Stimulated activated CD8-positive, alpha-beta memory T cell treated with anti-CD3 and anti-CD28 coated beads, Interleukin-15, amount 100 ng/mL, for 48 hours (primary cell): ENCODE measurements around the gene BMP7.
"Not testable (repeated sequence)": the region's sequence is repeated elsewhere in the genome, so short reads cannot be mapped to it uniquely, and the experiment has no call there.

Experiments used
- DNase-seq, 2 donors: peaks; one replicate each; pipeline ENCODE4 v3.0.0-alpha.2; 2020; ENCODE audit warnings: low read depth in 2 of 2

Gene BMP7

DNA sequence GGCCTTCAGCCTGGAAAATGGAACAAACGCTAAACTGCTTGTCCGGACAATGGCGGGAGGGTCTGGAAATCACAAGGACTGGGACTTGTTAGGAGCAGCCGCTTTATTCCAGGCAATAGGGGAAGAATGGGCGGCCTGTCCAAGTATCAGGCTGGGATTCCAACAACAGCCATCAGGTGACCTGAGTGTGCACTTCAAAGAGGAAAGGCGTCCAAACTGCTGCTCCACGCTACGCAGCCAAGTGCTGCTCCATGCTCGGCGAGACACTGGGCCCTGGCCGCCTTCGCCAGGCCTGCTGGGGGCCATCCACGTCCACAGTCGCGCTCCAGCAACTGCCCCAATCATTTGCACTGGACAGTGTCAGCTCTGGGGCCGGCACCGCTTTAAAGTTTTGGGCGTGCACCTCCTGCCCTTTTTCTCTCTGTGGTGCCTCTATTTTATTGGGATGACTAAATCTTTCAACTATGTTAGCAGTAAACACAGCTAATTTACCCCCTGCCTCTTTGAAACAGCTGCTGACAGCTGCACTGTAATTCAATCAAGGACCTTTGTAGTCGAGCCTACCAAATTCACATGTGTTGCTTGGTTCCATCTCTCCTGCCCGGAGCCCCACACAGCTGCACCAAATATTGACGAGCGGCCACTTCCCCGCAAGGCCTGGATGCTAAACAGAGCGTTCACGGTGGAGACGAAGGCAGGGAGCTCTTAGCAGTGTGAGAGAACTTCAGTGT lies 98.3 kb downstream of the BMP7 start:
- DNase-seq, result no peak

GRCh38 chr20:57167292-57167655 lies 99.2 kb downstream of the BMP7 start:
- DNase-seq, result no peak

DNA sequence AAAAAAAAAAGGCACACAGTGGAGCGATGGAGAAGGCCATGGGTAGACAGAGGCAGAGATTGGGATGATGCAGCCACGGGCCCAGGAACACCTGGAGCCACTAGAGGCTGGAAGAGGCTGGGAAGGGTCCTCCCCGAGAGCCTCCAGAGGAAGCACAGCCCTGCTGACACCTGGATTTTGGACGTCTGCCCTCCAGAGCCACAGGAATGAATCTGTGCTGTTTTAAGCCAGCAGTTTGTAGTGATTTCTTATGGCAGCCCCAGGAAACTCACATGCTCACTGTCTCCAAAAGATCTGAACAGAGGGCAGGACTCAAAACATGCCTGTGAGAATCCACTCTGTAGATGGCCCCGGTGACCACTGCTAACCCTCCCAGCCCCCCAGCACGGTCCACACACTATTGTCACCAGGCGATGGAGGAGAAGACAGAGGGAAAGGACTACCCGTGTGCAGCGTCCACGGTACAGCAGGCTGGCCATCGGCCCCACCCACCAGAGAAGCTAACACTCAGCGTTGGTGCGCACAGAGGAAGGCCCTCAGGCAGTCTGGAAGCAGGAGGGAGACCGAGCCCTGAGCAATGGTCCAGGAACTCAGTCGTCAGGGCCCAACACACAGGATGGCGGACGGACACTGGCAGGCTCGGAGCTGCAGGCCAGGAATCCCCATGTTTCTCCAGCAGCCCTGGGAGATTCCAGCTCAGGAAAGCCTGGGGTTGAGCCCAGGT lies 99.7 kb downstream of the BMP7 start:
- no peak for DNase-seq

GRCh38 chr20:57165427-57166004 lies 100.9 kb downstream of the BMP7 start:
- no peak for DNase-seq

- no peak for DNase-seq
Observed at GRCh38 chr20:57164872-57165271, 101.6 kb downstream of the BMP7 start.

GRCh38 chr20:57163041-57163440 lies 103.4 kb downstream of the BMP7 start:
- no peak for DNase-seq

DNA sequence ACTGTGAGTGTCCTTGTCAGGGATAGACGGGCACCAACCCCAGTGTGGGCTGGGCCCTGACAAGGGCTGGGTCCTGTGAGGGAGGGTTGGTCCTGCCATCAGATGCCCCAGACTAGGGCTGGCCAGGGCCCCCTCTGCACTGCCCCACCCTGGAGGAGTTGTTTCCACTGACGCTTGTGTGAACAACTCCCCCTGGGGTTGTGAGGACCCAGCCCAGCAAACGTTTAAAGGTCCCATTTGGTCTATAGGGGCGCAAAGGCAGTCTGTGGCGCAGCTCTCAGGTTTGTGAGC lies 104.1 kb downstream of the BMP7 start:
- no peak for DNase-seq

GRCh38 chr20:57161478-57162361 lies 104.7 kb downstream of the BMP7 start:
- no peak for DNase-seq

DNA sequence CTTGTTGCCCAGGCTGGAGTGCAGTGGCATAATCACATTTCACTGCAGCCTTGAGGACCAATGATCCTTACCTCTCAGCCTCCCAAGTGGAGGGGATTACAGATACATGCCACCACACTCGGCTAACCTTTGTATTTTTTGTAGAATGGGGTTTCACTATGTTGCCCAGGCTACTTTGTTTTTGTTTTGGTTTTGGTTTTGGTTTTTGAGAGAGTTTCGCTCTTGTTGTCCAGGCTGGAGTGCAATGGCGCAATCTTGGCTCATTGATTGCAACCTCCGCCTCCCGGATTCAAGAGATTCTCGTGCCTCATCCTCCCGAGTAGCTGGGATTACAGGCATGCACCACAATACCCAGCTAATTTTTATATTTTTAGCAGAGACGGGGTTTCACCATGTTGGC lies 105.5 kb downstream of the BMP7 start:
- no peak for DNase-seq

DNA sequence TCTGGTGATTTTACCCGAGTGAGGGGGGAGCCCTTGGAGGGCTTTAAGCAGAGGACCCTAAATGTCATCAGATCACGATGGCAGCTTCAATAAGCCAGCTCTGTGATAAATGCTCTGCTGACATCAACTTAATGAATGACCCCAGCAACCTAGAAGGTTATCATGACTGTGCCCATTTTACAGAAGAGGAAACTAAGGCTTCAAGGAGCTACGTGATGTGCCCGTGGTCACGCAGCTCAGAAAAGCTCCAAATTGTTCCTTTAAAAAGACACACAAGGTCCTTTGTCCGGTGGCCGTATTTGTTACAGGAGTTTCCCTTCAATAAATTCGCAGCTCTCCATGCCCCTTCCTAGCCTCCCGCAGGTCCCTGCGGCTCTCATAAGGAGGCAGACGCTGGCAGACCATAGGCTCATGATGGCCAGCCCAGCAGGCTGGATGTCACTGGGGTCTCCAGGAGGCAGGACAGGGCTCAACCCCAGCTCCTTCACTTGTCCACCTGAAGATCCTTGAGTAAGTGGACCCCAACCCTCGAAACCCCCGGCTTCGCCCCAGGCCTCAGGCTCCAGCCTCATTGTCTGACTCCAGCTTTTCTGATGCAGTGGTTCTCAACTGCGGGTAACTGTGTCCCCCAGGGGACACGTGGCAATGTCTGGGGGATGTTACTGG lies 106.4 kb downstream of the BMP7 start:
- no peak for DNase-seq

DNA sequence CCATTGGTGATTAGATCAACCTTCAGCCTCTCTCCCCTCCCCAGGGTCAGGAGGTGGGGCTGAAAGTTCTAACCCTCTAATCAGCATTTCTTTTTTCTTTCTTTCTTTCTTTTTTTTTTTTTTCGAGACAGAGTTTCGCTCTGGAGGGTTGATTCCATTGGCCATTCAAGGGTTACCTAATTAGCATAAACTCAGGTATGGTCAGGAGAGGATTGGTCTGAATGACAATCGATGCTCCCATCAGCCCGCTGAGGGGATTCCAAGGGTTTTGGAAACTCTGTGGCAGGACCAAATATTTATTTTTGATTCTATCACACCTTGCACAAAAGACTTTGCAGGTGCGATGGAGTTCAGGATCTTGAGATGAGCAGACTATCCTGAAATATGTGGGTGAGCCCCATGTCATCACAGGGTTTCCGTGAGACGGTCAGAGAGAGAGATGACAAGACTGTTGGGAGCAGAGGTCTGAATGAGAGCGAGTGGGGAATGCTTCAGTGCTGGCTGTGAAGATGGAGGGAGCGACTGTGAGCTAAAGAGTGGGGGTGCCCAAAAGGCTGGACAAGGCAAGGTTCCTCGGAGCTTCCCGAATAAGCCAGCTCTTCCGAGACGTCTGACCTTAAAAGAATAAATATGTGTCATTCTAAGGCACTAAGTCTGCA lies 107.1 kb downstream of the BMP7 start:
- no peak for DNase-seq

DNA sequence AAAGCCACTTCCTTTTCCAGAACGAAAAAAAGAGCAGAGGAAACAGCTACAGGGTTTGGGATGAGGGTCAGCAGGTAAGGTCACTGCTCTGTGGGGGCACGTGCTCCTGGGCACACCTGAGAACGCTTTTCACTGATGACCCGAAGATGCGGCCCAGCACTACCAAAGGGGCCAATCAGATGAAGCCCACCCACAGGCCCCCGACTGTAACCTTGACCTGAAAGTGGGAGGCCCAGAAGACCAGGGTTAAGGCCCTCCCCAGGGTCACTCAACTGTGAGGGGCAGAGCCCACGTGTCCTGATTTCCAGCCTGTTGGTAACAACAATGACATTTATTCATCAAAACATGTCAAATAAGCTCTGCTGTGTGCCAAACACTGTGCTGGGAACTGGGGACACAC lies 108.0 kb downstream of the BMP7 start:
- DNase-seq, result no peak

DNA sequence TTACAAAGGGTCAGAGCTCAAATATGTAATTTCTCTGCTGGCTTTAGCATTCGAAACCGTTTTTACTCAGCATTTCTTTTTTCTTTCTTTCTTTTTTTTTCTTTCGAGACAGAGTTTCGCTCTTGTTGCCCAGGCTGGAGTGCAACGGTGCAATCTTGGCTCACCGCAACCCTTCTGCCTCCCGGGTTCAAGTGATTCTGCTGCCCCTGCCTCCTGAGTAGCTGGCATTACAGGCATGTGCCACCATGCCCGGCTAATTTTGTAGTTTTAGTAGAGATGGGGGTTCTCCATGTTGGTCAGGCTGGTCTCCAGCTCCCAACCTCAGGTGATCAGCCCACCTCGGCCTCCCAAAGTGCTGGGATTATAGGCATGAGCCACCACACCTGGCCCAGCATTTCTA lies 108.7 kb downstream of the BMP7 start:
- not testable (repeated sequence) for DNase-seq

GRCh38 chr20:57157106-57157691 lies 109.2 kb downstream of the BMP7 start:
- no peak for DNase-seq

DNA sequence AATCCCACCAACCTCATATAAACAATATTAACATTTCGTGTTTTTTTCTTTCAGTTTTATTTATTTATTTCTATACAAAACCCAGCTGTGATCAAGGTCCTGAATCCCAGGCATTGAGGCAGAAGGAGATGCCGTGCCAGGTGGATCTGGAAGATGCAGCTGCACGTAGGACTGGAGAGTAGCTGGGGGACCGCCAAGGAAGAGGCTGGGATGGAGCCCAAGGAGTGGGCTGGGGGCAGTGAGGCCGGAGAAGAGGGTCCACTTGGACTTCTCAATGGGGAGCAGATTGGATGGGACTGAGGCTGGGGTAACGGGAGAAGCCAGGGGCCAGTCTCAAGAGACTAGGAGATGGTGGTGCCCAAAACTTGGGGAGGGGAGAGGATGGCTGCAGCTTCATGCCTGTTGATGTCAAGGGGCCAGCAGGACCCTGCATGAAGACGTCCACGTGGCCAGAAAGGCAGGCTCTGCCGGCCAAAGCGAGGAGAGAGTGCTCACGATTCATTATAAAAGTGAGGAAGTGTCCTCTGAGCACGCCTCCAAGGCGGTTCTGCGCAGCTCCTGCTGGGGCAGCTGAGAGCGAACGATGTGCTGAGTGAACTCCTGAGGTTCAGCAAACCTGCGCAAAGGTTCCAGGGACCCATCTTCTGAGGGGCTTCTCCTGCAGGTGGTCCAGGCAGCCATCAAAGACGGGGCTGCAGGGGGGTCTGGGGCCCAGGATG lies 110.3 kb downstream of the BMP7 start:
- no peak for DNase-seq

DNA sequence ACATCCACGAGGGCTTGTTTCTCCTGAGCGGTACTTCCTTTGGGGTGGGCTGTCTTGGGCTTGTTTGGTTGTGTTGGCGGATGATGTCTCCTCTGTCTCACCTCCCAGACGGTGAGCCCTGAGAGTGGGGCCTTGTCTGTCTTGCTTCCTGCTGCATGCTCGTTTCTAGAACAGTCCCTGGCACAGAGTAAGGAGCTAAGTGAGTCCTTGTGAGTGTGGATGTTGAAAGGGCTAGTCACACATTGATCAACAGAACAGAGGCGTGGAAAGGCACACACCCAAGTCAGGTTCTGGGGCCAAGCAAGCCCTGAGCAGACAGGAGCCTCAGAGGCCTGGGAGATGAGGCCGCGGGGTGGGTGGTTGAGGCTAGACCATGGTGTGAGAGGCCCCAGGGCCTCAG lies 111.0 kb downstream of the BMP7 start:
- DNase-seq, result no peak

DNA sequence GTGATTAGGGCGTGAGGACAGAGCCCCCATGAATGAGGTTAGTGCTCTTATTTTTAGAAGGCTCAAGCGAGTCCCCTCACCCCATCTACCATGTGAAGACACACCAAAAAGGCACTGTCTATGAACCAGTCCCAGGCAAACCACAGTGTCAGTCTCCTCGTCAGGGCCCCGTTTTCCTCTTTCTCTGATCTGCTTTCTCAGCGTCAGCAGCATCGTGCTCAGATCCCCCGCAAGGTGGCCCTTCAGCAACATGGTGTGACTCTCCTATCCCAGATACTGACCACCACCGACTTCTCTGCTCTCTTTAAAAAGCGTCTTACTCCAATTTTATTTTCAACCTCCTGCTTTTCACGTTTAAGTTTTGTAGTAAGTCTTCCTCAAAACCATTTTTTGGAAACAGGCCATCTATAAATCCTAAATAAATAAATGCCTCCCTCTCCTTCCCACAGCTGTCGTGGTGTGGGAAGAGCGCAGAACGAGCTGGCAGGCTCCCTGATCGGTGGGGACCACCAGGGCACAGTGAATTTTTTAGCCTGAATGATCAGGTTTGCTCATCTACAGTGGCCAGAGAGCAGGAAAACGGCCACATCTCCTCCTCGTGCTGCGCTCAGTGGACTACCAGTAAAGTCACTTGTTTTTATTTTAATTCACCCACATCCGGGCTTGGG lies 113.1 kb downstream of the BMP7 start:
- no peak for DNase-seq

GRCh38 chr20:57152557-57152956 lies 113.9 kb downstream of the BMP7 start:
- DNase-seq, result no peak

DNA sequence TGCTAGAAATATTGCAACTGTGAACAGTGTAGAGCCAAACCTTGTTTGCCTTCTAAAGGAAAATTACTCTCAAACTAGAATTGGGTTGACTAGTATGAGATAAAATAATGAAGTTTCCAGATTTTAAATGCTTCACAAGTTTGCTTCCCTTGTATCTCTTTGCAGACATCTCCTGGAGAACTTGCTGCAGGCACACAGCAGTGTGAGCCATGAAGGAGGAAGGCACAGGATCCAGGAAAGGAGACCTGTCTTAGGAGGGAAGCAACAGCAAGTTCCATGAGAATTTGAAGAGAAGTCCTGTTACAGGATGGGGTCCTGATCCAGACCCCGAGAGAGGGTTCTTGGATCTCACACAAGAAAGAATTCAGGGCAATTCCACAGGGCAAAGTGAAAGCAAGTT lies 115.9 kb downstream of the BMP7 start:
- DNase-seq, result no peak

DNA sequence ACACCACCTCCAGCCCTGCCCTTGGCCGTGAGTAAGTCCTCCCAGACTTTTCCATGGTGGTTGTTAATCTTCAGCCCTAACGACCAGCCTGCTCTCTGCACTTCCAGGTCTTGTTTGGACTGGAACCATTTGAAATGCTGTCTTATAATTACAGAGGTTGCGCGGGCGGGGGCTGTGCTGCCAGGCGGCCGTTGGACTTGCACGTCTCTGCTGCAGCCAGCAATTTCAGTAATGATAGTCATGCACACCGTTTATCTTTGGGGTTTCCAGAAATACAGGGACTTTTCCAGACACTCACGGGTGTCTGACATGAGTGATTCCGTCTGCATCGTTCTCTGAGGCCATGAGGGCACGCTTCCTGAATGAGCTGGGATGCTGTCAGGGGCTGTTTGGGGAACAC lies 118.2 kb downstream of the BMP7 start:
- DNase-seq, result no peak
